Activated CD4-positive, alpha-beta memory T cell treated with anti-CD3 and anti-CD28 coated beads for 36 hours (primary cell): ENCODE data around the gene TLE1. TPM values are rescaled to one million over a fixed set of nuclear protein-coding genes. Genes with fewer than 3 reads are reported as not detected.

Experiments used
- CTCF ChIA-PET: fragments of 350-600 bp; sonication (Branson Sonifier 250); formaldehyde crosslinking; loops from one replicate; lab custom pipeline; 2021; ENCODE audit warnings: antibody characterized with exemption, inconsistent platforms; lab: Charles Lee
- POLR2A ChIA-PET: fragments of 350-600 bp; sonication (Branson Sonifier 250); formaldehyde crosslinking; loops from one replicate; lab custom pipeline; 2021; ENCODE audit warnings: antibody characterized with exemption; lab: Charles Lee
- DNase-seq: peaks from one replicate; pipeline ENCODE4 v3.0.0-alpha.2; 2020
- H3K27ac Mint-ChIP-seq: one replicate; pipeline ENCODE4 v1.8.0; 2021; ENCODE audit warnings: mixed read lengths
- H3K27me3 Mint-ChIP-seq: one replicate; pipeline ENCODE4 v1.8.0; 2021; ENCODE audit warnings: mixed read lengths
- H3K36me3 Mint-ChIP-seq: one replicate; pipeline ENCODE4 v1.8.0; 2021; ENCODE audit warnings: mixed read lengths
- H3K4me1 Mint-ChIP-seq: one replicate; pipeline ENCODE4 v1.8.0; 2021; ENCODE audit warnings: low read depth, mixed read lengths
- H3K4me3 Mint-ChIP-seq: one replicate; pipeline ENCODE4 v1.8.0; 2021; ENCODE audit warnings: mild to moderate bottlenecking, mixed read lengths
- H3K9me3 Mint-ChIP-seq: one replicate; pipeline ENCODE4 v1.8.0; 2021; ENCODE audit warnings: mixed read lengths
- intact Hi-C: fragments of 100-400 bp; cut with micrococcal nuclease; formaldehyde crosslinking; loops from one replicate; pipeline ENCODE4 v1.15.1; 2023
- total RNA-seq, 2 experiments: library from RNA; stranded (reverse); gene quantifications; one replicate each; pipeline ENCODE4 v1.2.3, GENCODE V29; 2021

The TLE1 gene
- total RNA-seq, 2 experiments from 2014 or later: 0.17 to 0.22 TPM

DNA sequence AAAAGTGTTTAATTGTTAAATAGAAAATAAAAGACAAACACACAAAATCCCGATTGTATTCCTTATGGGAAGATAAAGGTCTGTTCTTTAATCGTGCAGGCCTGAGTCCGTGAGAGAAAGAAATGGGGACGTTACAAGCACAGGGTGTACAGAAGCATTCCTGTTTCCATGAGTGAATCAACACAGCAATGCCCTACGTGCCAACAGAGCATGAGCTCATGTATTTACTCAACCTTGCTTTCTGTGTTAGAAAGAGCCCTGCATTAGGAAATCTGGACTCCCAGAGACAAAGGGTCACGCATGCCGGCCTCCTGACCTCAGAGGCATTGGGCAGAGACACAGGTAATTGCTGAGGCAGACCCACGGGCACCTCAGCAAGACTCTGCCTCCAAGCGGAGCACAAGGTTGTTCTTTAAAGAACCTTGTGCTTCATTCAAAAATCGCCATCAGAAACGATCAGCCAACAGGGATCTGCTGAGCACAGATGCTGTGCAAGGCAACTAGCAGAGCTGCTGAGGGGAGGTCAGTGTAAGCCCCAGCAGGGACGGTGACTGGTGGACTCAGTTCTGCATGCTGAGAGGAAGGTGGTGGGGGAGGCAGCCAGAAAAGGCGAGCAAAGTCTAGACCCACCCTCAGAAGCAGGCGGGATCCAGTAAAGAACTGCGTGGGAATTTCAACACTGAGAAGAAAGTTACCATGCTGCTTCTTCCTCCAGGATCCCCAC lies 101.0 kb downstream of the TLE1 start:
- intact Hi-C loops: no loop called here
- H3K9me3 Mint-ChIP-seq: no peaks in the 10 kb centered on the region
- H3K27ac Mint-ChIP-seq: no peak overlapping the region
- H3K4me3 Mint-ChIP-seq: no peak overlapping the region
- H3K27me3 Mint-ChIP-seq: no peaks in the 10 kb centered on the region
- no peaks in the 10 kb centered on the region for H3K36me3 Mint-ChIP-seq
- CTCF ChIA-PET: no interaction called here
- no peak for DNase-seq
- POLR2A ChIA-PET: no interaction called here
- no peaks in the 10 kb centered on the region for H3K4me1 Mint-ChIP-seq

DNA sequence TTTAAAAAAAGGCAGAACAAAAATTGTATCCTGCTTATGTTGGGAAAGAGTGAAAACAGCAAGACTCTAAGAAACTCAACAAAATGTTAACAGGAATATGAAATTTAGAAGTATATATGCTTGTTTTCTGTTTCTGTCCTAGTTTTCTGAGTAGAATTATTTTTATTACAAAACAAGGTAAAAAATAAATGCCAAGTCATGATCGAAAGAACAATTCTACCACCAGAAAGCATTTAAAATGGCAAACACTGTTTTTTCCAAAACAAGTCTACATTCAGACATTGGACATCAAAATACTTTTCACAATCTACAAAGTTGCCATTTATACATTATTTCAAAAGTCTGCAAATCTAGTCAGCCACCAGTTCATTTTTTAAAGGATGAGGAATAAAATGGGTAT lies 102.6 kb downstream of the TLE1 start:
- no peaks in the 10 kb centered on the region for H3K4me1 Mint-ChIP-seq
- H3K27ac Mint-ChIP-seq: no peak overlapping the region
- no peak for DNase-seq
- no peaks in the 10 kb centered on the region for H3K27me3 Mint-ChIP-seq
- H3K4me3 Mint-ChIP-seq: no peak overlapping the region
- ChIA-PET CTCF (no interaction called here), POLR2A (no interaction called here)
- intact Hi-C loops: no loop called here
- no peaks in the 10 kb centered on the region for H3K9me3 Mint-ChIP-seq
- no peaks in the 10 kb centered on the region for H3K36me3 Mint-ChIP-seq

DNA sequence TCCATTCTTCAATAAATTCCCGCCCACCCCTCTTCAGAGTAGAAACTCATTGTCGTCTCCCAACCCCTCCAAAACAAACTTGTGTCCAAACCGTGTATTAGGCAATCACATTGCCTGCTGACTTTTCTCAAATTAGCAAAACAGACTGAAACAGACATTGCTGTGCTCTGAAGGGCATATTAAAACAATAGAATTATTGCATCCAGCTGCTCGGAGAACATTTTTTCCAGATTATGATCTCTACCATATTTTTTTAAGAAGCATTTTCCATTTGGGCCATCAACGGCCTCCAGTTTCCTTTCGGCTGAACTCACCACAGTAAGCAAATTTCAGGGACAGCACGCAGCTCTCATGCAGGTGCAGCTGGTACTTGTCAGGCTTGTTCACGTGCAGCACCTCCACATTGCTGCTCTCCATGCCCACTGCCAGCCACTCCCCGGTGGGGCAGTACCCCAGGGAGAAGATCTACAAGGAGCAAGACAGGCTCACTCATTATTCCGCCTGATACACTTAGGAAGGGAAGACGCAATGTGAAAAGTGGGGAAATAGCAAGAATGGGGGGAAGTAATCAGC lies 104.1 kb downstream of the TLE1 start:
- POLR2A ChIA-PET: no interaction called here
- no peak overlapping the region for H3K27ac Mint-ChIP-seq

DNA sequence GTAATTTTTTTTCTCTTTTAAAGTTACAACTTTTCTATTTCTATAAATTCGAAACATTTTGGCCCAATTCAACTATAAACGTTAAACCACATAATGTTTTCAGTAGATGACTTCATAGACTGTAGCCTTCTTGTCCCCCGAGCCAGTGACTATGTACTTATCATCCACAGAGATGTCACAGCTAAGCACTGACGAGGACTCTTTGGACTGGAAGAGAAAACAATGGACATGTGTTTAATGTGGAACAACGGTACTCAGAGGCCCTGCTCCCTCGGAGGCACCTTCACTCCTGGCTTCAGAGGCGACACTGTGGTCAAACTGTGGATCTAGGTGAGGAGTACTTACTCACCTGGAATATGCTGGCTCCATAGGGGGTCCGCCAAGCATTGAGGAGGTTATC lies 105.2 kb downstream of the TLE1 start:
- Mint-ChIP-seq H3K9me3 (no peaks in the 10 kb centered on the region), H3K27me3 (no peaks in the 10 kb centered on the region), H3K4me1 (no peaks in the 10 kb centered on the region), H3K4me3 (no peak overlapping the region), H3K36me3 (no peaks in the 10 kb centered on the region), H3K27ac (no peak overlapping the region)
- ChIA-PET POLR2A (no interaction called here), CTCF (no interaction called here)
- intact Hi-C loops: no loop called here
- DNase-seq: no peak

More for the DNA sequence above, 104.1 kb downstream of the TLE1 start:
- CTCF ChIA-PET: no interaction called here
- no peaks in the 10 kb centered on the region for H3K9me3 Mint-ChIP-seq
- DNase-seq: no peak
- H3K27me3 Mint-ChIP-seq: no peaks in the 10 kb centered on the region
- intact Hi-C loops: no loop called here
- no peaks in the 10 kb centered on the region for H3K4me1 Mint-ChIP-seq
- H3K4me3 Mint-ChIP-seq: no peak overlapping the region
- H3K36me3 Mint-ChIP-seq: no peaks in the 10 kb centered on the region

DNA sequence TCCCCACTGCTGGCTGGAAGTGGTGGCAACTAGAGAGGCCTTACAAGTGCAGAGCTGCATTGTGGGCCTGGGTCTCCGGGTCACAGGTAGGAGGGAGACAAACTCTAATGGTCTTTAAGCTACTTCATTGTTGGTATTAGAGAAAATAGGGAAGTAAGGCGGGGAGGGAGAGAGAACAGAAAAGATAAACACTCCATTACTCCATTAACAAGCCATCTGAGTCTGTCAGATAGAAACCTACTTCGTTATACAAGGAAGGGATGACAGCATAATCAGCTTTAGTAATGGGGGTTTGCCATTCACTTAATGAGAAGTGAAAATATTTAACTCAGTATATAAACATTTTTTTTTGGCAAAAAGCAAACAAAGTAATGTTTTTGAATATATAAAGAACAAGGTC lies 107.4 kb downstream of the TLE1 start:
- Mint-ChIP-seq H3K4me3 (no peak overlapping the region), H3K36me3 (no peaks in the 10 kb centered on the region), H3K27me3 (no peaks in the 10 kb centered on the region), H3K4me1 (no peaks in the 10 kb centered on the region), H3K9me3 (no peaks in the 10 kb centered on the region), H3K27ac (no peak overlapping the region)
- no peak for DNase-seq
- intact Hi-C loops: no loop called here
- CTCF ChIA-PET: no interaction called here
- POLR2A ChIA-PET: no interaction called here

DNA sequence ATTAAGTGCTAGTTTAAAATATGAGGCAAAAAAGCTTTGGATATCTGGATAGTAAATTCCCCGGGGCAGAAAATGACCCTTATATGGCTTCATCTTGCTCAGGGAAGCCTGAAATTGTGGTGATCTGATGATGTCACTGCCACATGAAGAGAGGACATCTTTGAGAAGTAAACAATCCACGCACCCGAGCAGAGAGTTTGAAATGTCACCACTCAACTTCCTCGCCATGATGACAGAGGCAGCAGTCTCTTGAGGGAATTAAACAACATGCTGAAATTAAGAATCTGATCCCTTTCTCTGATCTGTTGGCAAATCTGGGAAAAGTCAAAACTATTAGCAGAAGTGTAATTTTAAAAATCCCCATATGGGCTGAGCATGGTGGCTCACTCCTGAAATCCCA lies 110.0 kb downstream of the TLE1 start:
- H3K27me3 Mint-ChIP-seq: no peaks in the 10 kb centered on the region
- ChIA-PET CTCF (no interaction called here), POLR2A (no interaction called here)
- H3K36me3 Mint-ChIP-seq: no peaks in the 10 kb centered on the region
- H3K4me3 Mint-ChIP-seq: no peak overlapping the region
- intact Hi-C loops: no loop called here
- H3K4me1 Mint-ChIP-seq: no peaks in the 10 kb centered on the region
- DNase-seq: no peak
- H3K9me3 Mint-ChIP-seq: no peaks in the 10 kb centered on the region
- no peak overlapping the region for H3K27ac Mint-ChIP-seq

DNA sequence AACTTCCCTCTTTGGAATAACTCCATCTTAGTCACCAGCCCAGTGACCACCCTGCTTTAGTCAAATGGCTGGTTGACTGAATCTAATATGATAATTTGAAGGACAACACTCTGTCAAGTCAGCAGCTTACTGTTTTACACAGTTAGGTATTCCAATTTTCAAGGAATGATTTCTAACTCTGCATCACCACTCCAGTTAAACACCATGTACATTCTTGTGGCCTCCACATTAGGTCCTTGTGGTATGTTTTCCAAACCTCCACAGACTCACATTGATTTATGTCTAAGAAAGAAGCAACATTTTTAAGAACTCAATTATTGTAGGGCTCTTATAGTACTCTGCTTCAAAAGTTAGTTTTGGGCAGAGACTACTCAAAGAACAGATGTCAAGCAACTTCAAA lies 110.7 kb downstream of the TLE1 start:
- Mint-ChIP-seq H3K9me3 (no peaks in the 10 kb centered on the region), H3K4me1 (no peaks in the 10 kb centered on the region), H3K27me3 (no peaks in the 10 kb centered on the region), H3K4me3 (no peak overlapping the region), H3K27ac (no peak overlapping the region), H3K36me3 (no peaks in the 10 kb centered on the region)
- POLR2A ChIA-PET: no interaction called here
- no peak for DNase-seq
- intact Hi-C loops: no loop called here
- CTCF ChIA-PET: no interaction called here

DNA sequence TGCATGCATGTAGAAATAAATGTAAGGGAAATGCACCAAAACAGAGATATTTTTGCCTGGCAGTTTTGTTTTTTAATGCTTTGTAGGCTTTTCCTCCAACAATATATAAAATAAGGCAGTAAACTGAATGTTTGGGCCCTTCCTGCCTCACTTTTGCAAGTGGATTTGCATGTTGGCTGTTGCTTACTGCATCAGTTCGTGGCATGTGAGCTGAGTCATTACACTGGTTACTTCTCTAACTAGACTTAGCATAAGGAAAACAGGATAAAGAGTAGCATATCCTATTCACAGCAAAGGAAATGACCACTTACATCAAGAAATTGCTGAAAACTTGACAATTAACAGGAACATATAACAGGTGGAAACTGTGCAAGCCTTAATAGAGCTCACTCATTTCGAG lies 113.4 kb downstream of the TLE1 start:
- no peaks in the 10 kb centered on the region for H3K4me1 Mint-ChIP-seq
- no peak for DNase-seq
- no peak overlapping the region for H3K4me3 Mint-ChIP-seq
- no peaks in the 10 kb centered on the region for H3K36me3 Mint-ChIP-seq
- no peaks in the 10 kb centered on the region for H3K27me3 Mint-ChIP-seq
- ChIA-PET POLR2A (no interaction called here), CTCF (no interaction called here)
- H3K9me3 Mint-ChIP-seq: no peaks in the 10 kb centered on the region
- intact Hi-C loops: no loop called here
- no peak overlapping the region for H3K27ac Mint-ChIP-seq

DNA sequence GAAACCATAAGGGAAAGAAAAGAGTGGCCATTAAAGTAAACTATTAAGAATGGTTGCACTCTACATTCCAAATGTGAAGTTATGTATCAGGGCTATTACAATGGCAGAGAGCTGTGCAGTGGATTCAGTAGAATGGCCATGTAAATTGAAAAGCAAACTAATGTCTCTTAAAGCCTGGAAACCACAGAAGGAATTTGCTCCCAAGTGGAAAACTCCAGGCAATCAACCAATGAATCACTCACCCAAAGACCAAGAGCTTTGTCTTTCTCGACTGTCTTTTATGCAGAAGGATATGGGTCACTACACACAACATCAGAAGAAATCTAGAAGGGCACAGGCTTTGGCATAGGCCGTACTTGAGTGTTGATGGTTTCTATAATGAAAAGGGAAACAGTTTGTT lies 114.9 kb downstream of the TLE1 start:
- Mint-ChIP-seq H3K27me3 (no peaks in the 10 kb centered on the region), H3K36me3 (no peaks in the 10 kb centered on the region), H3K9me3 (no peaks in the 10 kb centered on the region), H3K27ac (no peak overlapping the region), H3K4me1 (no peaks in the 10 kb centered on the region), H3K4me3 (no peak overlapping the region)
- ChIA-PET POLR2A (no interaction called here), CTCF (no interaction called here)
- DNase-seq: no peak
- intact Hi-C loops: no loop called here

DNA sequence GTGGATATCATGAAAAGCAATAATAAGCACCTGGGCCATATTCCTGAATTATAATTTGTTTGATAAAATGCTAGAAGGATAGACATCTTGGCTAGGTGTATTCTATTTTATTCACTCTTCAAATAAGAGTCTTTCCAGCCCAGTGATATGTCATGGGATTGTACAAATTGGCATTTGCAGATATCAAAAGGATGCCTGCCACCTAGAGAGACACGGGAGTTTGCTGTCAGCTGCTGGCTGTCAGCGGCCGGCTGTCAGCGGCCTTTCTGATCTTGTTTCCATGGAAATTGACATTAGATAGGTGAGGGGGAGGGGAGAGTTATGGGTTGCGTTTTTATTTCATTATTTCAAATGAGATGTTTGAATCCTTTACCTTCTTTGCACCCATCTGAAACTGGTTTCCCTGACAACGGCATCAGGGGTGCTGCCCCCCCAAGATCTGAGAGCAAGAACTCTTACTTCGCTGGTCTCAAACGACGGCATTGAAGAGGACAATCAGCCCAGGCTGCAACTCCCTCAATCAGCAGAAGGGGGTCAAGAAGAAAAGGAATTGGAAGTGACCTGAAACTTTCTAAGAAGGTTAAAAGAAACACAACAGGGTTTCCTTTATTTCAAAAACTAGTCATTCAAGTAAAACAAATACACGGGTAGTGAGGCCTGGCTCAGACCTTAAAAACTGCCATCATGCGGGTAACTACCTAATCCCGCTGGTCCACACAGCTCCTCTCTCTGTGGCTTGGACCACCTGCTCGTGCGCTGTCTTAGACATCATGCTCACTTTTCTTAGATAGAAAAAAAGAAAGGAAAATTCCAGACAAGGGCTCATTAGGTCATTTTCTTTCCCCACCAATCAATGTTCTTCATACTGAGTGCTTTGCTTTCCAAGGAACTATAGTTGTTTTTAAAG lies 115.7 kb downstream of the TLE1 start:
- no peak overlapping the region for H3K27ac Mint-ChIP-seq

DNA sequence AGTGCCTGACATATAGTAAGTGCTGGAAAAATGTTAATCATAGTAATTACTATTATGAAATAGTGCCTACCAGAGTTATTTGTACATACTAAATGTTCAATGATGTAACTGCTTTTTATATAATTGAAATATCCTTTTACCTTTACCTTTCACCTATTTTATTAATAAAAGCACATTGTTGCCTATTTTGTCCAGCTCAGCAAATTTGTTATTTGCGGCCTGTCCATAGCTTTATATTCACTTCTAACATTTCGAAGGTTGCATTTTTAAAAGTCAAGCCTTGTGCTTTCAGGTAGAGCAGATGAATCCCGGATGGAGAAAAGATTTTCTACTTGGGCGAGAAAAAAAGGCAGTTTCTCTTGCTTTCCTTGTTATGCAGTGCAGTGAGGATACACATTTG lies 119.3 kb downstream of the TLE1 start:
- Mint-ChIP-seq H3K36me3 (no peaks in the 10 kb centered on the region), H3K4me1 (no peaks in the 10 kb centered on the region), H3K4me3 (no peak overlapping the region), H3K27me3 (no peaks in the 10 kb centered on the region), H3K9me3 (no peaks in the 10 kb centered on the region), H3K27ac (no peak overlapping the region)
- intact Hi-C loops: no loop called here
- DNase-seq: no peak
- ChIA-PET POLR2A (no interaction called here), CTCF (no interaction called here)

More for the DNA sequence above, 115.7 kb downstream of the TLE1 start:
- intact Hi-C loops: no loop called here
- CTCF ChIA-PET: no interaction called here
- Mint-ChIP-seq H3K4me1 (no peaks in the 10 kb centered on the region), H3K36me3 (no peaks in the 10 kb centered on the region), H3K27me3 (no peaks in the 10 kb centered on the region), H3K9me3 (no peaks in the 10 kb centered on the region), H3K4me3 (no peak overlapping the region)
- POLR2A ChIA-PET: no interaction called here
- DNase-seq: no peak

DNA sequence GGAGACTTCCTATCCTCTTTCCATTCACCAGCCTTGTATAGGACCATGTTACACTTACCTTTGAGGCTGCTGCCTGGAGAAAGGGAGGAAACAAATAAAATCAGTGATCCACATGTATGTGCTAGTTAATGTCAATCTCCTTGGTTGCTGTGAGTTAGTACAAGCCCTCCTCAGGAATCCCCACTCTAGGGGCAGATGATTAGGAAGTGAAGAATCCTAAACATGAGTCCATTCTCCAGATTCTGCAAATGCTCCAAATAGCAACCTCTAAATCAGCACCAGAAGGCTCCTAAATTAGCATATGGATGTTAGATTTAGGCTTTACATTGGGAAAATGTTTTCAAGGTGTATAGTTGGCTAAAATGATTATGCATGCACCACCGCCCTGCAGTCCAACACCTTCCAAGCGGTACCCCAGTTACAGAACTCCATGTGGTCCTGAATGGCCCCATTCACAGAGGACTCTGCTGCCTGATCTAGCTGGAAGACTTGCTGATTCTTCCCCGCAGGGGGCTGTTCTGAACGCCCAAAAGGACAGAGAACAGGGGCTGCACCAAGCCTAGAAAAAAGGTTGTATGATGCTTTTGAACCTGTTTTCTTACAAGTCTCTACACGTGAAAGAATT lies 123.2 kb downstream of the TLE1 start:
- Mint-ChIP-seq H3K4me1 (no peaks in the 10 kb centered on the region), H3K36me3 (no peaks in the 10 kb centered on the region), H3K27ac (no peak overlapping the region), H3K4me3 (no peak overlapping the region), H3K9me3 (no peaks in the 10 kb centered on the region), H3K27me3 (no peaks in the 10 kb centered on the region)
- ChIA-PET POLR2A (no interaction called here), CTCF (no interaction called here)
- intact Hi-C loops: no loop called here
- no peak for DNase-seq
